BJ (cell line): ENCODE data around the gene CEPT1. TPM values are rescaled to one million over a fixed set of nuclear protein-coding genes. Genes with fewer than 3 reads are reported as not detected.

Experiments used
- CTCF ChIA-PET: fragments of 350-600 bp; formaldehyde crosslinking; extraction: SDS; loops from one replicate; lab custom pipeline; 2021; ENCODE audit warnings: antibody characterized with exemption, inconsistent platforms; lab: Yijun Ruan, JAX
- POLR2A ChIA-PET: fragments of 300-600 bp; sonication (Branson Sonifier 250); formaldehyde crosslinking; extraction: SDS; loops from one replicate; lab custom pipeline; 2021; ENCODE audit warnings: antibody characterized with exemption; lab: Charles Lee
- DNase-seq: peaks from one replicate; pipeline ENCODE4 v3.0.0-alpha.2; 2011; ENCODE audit warnings: low read depth
- H3K27me3 ChIP-seq: 2 replicates; pipeline ENCODE4 v1.6.0; 2011; ENCODE audit warnings: low read length; ENCODE audit not compliant: control insufficient read depth, insufficient read depth
- H3K36me3 ChIP-seq: 2 replicates; pipeline ENCODE4 v1.5.1; 2011; ENCODE audit warnings: low read length; ENCODE audit not compliant: control insufficient read depth, insufficient read depth
- H3K4me3 ChIP-seq: 2 replicates; pipeline ENCODE4 v1.5.1; 2011; ENCODE audit warnings: low read depth, mild to moderate bottlenecking, control low read depth, low read length
- polyA plus RNA-seq: library from polyadenylated mRNA; depleted of rRNA; stranded (reverse); fragments of >200 nt; gene quantifications from 2 replicates; pipeline ENCODE4 v1.2.3, GENCODE V29; 2011
- TF ChIP-seq, protein P1 (sequence below): IDR thresholded peaks from 2 replicates; pipeline ENCODE4 v1.5.1; 2011; ENCODE audit warnings: low read depth, mild to moderate bottlenecking, control low read depth, inconsistent platforms, low read length, moderate library complexity; ENCODE audit not compliant: insufficient read depth

CEPT1 gene
- polyA plus RNA-seq, 1 experiment: 15.5 TPM

- Histone ChIP-seq H3K27me3 (no peaks in the 10 kb centered on the region), H3K36me3 (peaks cover 7% of the 10 kb centered on the region; the same call in 1 of the 2 replicates), H3K4me3 (no peak overlapping the region)
- ChIA-PET CTCF (interaction anchor here (0.6 to 1.1 kb wide), 4 partner anchors 31 to 1681 kb away, joined by 3 to 4 read pairs (median 4); no protein-coding TSS in a partner anchor), POLR2A (no interaction called here)
- no peak for DNase-seq
- TF ChIP-seq, protein P1, sequence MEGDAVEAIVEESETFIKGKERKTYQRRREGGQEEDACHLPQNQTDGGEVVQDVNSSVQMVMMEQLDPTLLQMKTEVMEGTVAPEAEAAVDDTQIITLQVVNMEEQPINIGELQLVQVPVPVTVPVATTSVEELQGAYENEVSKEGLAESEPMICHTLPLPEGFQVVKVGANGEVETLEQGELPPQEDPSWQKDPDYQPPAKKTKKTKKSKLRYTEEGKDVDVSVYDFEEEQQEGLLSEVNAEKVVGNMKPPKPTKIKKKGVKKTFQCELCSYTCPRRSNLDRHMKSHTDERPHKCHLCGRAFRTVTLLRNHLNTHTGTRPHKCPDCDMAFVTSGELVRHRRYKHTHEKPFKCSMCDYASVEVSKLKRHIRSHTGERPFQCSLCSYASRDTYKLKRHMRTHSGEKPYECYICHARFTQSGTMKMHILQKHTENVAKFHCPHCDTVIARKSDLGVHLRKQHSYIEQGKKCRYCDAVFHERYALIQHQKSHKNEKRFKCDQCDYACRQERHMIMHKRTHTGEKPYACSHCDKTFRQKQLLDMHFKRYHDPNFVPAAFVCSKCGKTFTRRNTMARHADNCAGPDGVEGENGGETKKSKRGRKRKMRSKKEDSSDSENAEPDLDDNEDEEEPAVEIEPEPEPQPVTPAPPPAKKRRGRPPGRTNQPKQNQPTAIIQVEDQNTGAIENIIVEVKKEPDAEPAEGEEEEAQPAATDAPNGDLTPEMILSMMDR: no peak
Measured at GRCh38 chr1:111183308-111184069, 43.5 kb downstream of the CEPT1 start.

- TF ChIP-seq, protein P1: no peak
- DNase-seq: no peak
- Histone ChIP-seq H3K4me3 (no peak overlapping the region), H3K27me3 (no peaks in the 10 kb centered on the region), H3K36me3 (peaks cover 7% of the 10 kb centered on the region; the same call in 1 of the 2 replicates)
- ChIA-PET POLR2A (interaction anchor here (0.6 kb wide), 1 partner anchor 10 kb away, joined by 3 read pairs; no protein-coding TSS in a partner anchor), CTCF (no interaction called here)
Measured at GRCh38 chr1:111184663-111185062, 44.6 kb downstream of the CEPT1 start.

DNA sequence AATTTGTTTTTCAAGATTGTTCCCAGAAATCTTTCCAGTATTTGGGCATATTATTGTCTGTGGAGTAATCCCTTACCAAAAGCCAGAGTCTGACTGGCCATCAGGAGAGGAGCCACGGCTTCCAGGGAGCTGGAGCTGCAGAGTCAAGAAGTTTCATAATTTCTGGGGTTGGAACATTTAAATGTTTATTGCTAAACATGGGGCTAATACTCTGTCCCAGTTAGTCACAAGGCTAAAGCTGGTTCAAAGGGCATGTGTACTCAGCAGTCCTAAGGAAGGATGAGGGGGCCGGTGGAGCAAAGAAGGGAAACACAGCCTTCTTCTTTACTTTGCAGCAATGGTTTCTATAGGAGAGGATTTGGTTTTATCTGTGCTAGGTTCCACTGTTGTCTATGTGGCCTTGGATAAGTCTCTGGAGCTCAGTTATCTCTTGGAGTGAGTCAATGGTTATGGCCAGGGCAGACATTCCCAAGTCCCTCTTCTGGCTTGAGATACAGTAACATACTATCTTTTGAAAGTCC lies 51.0 kb downstream of the CEPT1 start:
- no peak for DNase-seq
- ChIA-PET POLR2A (no interaction called here), CTCF (interaction anchor here (0.9 to 1.2 kb wide), 3 partner anchors 9 to 143 kb away, joined by 3 to 4 read pairs (median 3); no protein-coding TSS in a partner anchor)
- TF ChIP-seq, protein P1: no peak
- peaks cover 5% of the 10 kb centered on the region; the same call in 1 of the 2 replicates for H3K36me3 ChIP-seq
- H3K27me3 ChIP-seq: no peaks in the 10 kb centered on the region
- no peak overlapping the region for H3K4me3 ChIP-seq

GRCh38 chr1:111191496-111191895 lies 51.5 kb downstream of the CEPT1 start:
- TF ChIP-seq, protein P1: no peak

DNA sequence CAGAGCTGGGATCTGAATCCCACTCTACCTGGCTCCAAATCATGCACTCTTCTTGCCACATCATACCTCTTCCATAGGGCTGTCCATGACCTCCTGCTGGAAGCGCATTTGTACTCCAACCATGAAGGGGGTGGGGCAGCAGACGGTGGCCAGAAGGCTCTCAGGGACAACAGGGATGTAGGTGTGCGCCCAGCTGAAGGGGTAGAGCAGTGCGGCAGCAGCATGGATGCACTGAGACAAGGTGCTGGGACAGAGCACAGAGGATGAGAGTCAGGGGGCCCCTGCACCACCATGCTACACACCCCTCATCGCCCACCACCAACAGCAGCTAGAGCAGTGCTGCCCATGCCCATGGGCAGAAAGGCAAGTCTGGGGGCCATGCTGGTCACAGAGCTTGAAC lies 52.1 kb downstream of the CEPT1 start:
- Histone ChIP-seq H3K4me3 (no peak overlapping the region), H3K36me3 (peaks cover 3% of the 10 kb centered on the region; the same call in 1 of the 2 replicates), H3K27me3 (no peaks in the 10 kb centered on the region)
- TF ChIP-seq, protein P1: no peak
- DNase-seq: no peak
- CTCF ChIA-PET: interaction anchor here (1.2 kb wide), 2 partner anchors 142 to 162 kb away, joined by 4 read pairs; no protein-coding TSS in a partner anchor
- POLR2A ChIA-PET: no interaction called here

More at GRCh38 chr1:111191496-111191895, 51.5 kb downstream of the CEPT1 start:
- DNase-seq: peak; percentile 64
- POLR2A ChIA-PET: no interaction called here
- Histone ChIP-seq H3K4me3 (no peak overlapping the region), H3K36me3 (peaks cover 5% of the 10 kb centered on the region; the same call in 1 of the 2 replicates), H3K27me3 (no peaks in the 10 kb centered on the region)
- CTCF ChIA-PET: interaction anchor here (0.9 to 1.2 kb wide), 4 partner anchors 8 to 161 kb away, joined by 3 to 4 read pairs (median 4); no protein-coding TSS in a partner anchor
